Liver (tissue), 3 donors: ENCODE measurements around the gene KRTAP10-7.

Experiments
- GABPA ChIP-seq, 2 donors: IDR thresholded peaks in 1 of 2; conservative IDR thresholded peaks in 1 of 2; 2 replicates each; pipeline ENCODE4 v1.6.1; 2016; ENCODE audit warnings: antibody characterized with exemption in 2 of 2, mild to moderate bottlenecking in 1 of 2, moderate library complexity in 1 of 2
- HNF4G ChIP-seq: IDR thresholded peaks from 2 replicates; pipeline ENCODE4 v1.6.1; 2016; ENCODE audit warnings: antibody characterized with exemption
- RAD21 ChIP-seq, 2 donors: IDR thresholded peaks; 2 replicates each; pipeline ENCODE4 v1.6.1; 2016; ENCODE audit warnings: antibody characterized with exemption in 2 of 2, mild to moderate bottlenecking in 2 of 2
- SP1 ChIP-seq: IDR thresholded peaks from 2 replicates; pipeline ENCODE4 v1.6.1; 2018; ENCODE audit warnings: antibody characterized with exemption, mild to moderate bottlenecking
- YY1 ChIP-seq: IDR thresholded peaks from 2 replicates; pipeline ENCODE4 v1.6.1; 2016; ENCODE audit warnings: antibody characterized with exemption, mild to moderate bottlenecking
- TF ChIP-seq, protein P1 (sequence below): fragments of 150-350 bp; IDR thresholded peaks from 2 replicates; pipeline ENCODE4 v1.5.1; 2017; ENCODE audit warnings: improper control_type of control experiment, low read depth, low read length; ENCODE audit not compliant: missing input control
- TF ChIP-seq, protein P2 (sequence below): IDR thresholded peaks from 2 replicates; pipeline ENCODE4 v1.6.1; 2016; ENCODE audit warnings: antibody characterized with exemption
- TF ChIP-seq, protein P3 (sequence below): IDR thresholded peaks from 2 replicates; pipeline ENCODE4 v1.6.1; 2016; ENCODE audit warnings: antibody characterized with exemption
- TF ChIP-seq, protein P4 (sequence below): IDR thresholded peaks from 2 replicates; pipeline ENCODE4 v1.6.1; 2016; ENCODE audit warnings: antibody characterized with exemption
- donor health status: healthy.
- donor health status: healthy.

DNA sequence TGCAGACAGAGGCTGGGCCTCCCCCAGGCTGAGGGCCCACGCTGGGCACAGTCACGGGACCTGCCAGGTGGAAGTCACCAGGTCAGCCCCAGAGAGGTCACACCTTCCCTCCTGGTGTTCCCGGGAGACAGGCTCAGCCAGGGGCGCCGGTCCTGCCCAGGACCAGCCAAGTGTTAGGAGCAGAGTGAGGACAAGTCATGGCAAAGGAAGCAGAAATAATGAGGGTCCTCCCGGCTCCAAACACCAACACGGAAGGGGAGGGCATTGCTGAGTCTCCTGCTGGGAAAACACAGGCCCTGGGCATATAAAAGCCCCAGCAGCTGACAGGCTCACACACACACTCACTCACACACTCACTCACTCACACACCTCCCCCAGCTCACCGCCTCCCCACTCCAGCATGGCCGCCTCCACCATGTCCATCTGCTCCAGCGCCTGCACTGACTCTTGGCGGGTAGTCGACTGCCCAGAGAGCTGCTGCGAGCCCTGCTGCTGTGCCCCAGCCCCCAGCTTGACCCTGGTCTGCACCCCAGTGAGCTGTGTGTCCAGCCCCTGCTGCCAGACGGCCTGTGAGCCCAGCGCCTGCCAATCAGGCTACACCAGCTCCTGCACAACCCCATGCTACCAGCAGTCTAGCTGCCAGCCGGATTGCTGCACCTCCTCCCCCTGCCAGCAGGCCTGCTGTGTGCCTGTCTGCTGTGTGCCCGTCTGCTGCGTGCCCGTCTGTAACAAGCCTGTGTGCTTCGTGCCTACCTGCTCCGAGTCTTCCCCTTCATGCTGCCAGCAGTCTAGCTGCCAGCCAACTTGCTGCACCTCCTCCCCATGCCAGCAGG is 36.8 kb downstream of the KRTAP10-7 start, which contains the start of gene KRTAP10-10:
- TF ChIP-seq, protein P1, sequence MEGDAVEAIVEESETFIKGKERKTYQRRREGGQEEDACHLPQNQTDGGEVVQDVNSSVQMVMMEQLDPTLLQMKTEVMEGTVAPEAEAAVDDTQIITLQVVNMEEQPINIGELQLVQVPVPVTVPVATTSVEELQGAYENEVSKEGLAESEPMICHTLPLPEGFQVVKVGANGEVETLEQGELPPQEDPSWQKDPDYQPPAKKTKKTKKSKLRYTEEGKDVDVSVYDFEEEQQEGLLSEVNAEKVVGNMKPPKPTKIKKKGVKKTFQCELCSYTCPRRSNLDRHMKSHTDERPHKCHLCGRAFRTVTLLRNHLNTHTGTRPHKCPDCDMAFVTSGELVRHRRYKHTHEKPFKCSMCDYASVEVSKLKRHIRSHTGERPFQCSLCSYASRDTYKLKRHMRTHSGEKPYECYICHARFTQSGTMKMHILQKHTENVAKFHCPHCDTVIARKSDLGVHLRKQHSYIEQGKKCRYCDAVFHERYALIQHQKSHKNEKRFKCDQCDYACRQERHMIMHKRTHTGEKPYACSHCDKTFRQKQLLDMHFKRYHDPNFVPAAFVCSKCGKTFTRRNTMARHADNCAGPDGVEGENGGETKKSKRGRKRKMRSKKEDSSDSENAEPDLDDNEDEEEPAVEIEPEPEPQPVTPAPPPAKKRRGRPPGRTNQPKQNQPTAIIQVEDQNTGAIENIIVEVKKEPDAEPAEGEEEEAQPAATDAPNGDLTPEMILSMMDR, result no peak
- TF ChIP-seq, protein P2, sequence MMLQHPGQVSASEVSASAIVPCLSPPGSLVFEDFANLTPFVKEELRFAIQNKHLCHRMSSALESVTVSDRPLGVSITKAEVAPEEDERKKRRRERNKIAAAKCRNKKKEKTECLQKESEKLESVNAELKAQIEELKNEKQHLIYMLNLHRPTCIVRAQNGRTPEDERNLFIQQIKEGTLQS, result no peak
- TF ChIP-seq GABPA (IDR thresholded peaks at IDR 0.05 in 1 of 2, conservative IDR thresholded peaks at IDR 0.05 in 1 of 2) (no peak), HNF4G (no peak), SP1 (no peak), RAD21 (IDR thresholded peaks at IDR 0.05) (no peak), YY1 (no peak)
- TF ChIP-seq, protein P3, sequence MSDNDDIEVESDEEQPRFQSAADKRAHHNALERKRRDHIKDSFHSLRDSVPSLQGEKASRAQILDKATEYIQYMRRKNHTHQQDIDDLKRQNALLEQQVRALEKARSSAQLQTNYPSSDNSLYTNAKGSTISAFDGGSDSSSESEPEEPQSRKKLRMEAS, result no peak
- TF ChIP-seq, protein P4, sequence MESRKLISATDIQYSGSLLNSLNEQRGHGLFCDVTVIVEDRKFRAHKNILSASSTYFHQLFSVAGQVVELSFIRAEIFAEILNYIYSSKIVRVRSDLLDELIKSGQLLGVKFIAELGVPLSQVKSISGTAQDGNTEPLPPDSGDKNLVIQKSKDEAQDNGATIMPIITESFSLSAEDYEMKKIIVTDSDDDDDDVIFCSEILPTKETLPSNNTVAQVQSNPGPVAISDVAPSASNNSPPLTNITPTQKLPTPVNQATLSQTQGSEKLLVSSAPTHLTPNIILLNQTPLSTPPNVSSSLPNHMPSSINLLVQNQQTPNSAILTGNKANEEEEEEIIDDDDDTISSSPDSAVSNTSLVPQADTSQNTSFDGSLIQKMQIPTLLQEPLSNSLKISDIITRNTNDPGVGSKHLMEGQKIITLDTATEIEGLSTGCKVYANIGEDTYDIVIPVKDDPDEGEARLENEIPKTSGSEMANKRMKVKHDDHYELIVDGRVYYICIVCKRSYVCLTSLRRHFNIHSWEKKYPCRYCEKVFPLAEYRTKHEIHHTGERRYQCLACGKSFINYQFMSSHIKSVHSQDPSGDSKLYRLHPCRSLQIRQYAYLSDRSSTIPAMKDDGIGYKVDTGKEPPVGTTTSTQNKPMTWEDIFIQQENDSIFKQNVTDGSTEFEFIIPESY, result no peak
